ENCODE results near the gene NFKBIZ. TPM values are rescaled to one million over a fixed set of nuclear protein-coding genes. Genes with fewer than 3 reads are reported as not detected.

NFKBIZ gene, protein sequence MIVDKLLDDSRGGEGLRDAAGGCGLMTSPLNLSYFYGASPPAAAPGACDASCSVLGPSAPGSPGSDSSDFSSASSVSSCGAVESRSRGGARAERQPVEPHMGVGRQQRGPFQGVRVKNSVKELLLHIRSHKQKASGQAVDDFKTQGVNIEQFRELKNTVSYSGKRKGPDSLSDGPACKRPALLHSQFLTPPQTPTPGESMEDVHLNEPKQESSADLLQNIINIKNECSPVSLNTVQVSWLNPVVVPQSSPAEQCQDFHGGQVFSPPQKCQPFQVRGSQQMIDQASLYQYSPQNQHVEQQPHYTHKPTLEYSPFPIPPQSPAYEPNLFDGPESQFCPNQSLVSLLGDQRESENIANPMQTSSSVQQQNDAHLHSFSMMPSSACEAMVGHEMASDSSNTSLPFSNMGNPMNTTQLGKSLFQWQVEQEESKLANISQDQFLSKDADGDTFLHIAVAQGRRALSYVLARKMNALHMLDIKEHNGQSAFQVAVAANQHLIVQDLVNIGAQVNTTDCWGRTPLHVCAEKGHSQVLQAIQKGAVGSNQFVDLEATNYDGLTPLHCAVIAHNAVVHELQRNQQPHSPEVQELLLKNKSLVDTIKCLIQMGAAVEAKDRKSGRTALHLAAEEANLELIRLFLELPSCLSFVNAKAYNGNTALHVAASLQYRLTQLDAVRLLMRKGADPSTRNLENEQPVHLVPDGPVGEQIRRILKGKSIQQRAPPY
- total RNA-seq = 9.9 and 63.2 TPM in 2 replicates

DNA sequence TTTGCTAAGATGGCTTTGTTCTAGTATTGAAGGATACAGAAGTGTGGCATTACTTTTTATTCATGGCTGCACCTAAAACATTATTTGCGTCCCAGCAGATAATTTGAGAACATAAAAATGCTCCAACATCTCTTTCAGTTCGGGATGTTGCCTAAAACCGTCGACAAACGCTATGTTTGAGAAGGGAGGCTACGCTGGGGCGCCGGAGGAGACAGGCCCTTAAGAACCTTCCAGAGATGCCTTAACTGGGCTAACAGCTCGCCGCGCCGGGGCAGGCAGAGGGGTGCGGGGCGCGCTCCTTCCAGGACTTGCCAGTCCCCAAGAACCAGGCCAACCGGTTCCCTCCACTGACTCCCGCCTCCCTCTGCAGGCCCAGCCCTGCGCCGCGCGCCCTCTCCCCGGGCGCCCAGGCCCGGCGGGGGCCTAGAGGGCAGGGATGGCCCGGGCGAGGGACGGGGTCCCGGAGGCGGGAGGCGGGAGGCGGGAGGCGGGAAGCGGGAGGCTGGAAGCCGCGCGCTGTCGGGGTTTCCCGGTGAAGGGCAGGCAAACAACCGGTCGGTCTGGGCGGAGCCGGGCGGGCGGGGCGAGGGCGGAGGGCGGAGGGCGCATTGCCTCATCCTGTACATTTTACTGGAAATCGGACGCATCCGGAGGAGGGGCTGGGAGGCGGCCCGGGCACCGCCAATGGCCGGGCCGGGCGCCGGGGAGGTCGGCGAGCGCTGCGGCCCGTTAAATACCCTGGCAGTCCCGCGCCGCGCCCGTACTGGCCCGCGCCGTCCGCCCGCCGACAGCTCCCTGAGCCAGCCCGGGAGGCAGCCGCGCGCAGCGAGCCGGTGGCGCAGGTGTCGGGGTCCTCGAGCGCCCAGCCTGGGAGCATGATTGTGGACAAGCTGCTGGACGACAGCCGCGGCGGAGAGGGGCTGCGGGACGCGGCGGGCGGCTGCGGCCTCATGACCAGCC is at the start of gene NFKBIZ:
Gene NFKBIZ (plus strand): TSS at position 761 of the 960 bp plus-strand sequence. CDS start 115 bp downstream, at position 876.

Other genes starting within 250 kb of the NFKBIZ start
- gene ZBTB11, start 172.4 kb upstream of the NFKBIZ start, total RNA-seq = 12.8 and 30.5 TPM in 2 replicates
- gene RPL24, start 162.8 kb upstream of the NFKBIZ start, total RNA-seq = 1,175 and 2,456 TPM in 2 replicates
- gene CEP97, start 124.9 kb upstream of the NFKBIZ start, total RNA-seq = 5.2 and 12.3 TPM in 2 replicates
- gene NXPE3, start 70.3 kb upstream of the NFKBIZ start, total RNA-seq = 5.0 and 9.9 TPM in 2 replicates

Measured in bladder microvascular endothelial cell (primary cell).